Effector CD4-positive, alpha-beta T cell (primary cell): ENCODE measurements around the gene RAX2.

Experiments used
- DNase-seq: peaks from one replicate; pipeline ENCODE4 v3.0.0-alpha.2; 2020

The RAX2 gene

DNA sequence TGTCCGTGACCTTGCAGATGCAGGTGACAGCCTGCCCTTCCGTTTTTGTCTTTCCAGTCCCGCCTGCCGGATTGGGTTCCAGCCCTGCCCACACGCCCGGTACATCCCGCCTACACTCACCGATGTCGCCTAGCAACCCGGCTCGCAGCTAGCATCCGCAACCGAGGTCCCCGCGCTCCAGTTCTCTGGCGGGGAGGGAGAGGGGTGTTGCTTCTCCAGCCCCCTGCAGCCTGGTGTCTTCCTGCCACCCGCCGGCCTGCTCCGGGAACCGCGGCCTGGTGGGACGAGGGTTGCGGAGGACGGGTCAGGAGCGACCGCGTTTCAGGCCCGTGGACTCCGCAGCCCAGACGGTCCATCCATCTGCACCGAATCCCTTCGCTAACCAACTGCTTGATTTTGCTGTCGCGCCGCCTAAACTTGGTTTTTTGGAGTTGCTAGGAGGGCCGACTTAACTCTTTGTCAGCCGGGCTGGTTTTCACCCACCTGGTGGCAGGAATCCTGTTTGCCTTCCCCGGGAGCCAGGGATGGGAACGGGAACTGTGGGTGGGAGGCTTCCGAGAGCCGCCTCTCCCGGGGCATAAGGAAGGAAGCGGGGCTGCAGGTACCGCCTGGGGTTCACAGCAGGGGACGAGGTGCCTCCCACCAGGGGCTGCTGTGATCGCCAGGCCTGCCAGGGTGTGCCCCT is 29.5 kb upstream of the RAX2 start:
- peak; percentile 37 for DNase-seq

DNA sequence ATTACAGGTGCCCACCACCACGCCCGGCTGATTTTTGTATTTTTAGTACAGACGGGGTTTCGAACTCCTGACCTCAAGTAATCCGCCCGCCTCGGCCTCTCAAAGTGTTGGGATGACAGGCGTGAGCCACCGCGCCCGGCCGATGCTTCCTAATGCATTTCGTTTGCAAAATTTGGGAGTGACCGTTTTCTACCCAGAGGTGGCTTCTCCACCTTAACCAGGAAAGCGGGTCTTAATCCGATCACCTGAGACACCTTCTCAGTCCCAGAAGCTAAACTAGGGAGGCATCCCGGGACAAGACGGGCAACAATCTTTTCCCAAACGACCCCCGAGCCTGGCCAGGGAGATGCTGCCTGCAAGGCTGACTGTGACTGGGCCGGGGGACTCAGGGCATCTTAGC is 29.0 kb upstream of the RAX2 start:
- no peak for DNase-seq

DNA sequence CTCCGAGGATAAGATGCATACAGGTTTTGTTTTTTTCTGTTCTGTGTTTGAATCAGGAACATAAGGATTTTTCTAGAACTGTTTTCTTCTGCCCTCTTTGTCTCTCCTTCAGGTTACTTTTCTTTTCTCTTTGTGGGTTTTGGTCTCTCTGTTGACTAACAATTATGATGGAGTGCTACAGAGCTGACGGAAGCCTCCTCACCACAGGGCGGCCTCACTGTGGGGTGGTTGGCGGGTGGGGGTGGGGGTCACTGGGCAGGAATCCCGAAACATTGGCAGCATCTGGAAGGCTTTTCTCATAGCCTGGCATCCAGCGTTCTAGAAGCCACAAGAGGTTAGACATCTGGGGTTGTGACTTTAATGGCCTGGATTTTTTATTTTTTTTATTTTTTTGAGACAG is 26.1 kb upstream of the RAX2 start:
- DNase-seq: no peak

DNA sequence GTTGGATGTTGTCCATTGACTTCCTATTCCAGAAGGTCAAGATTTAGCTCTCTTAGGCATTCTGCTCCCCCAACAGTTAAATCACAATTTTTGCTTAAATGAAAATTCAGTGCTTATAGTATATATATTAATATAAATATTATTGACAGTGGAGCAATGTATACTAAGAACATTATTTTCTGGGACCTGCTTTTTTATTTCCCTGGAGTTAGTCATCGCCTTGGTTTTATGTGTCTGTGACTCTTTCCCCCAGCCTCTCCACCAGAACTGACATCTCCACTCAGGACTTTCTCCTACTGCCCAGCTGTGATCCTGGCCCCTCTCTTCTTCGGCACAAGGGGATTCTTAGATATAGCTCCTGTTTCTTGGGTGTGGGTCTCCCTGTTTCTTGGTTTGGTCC is 24.3 kb upstream of the RAX2 start:
- DNase-seq: no peak

DNA sequence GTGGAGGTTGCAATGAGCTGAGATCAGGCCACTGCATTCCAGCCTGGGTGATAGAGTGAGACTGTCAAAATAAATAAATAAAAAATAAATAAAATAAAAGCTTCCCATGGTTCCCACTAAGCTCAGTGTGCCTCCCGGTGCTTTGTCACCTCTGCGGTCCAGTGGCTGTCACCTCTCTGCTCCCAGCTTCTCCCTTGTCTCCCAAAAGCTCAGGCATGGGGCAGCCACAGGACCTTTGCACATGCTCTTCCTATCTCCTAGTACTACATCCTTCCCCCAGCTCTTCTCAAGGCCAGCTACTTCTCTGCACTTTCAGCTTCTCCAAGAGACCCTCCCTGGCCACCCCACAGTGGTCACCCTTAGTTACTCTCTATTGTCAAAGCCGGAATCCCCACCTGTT is 21.8 kb upstream of the RAX2 start:
- DNase-seq: no peak

DNA sequence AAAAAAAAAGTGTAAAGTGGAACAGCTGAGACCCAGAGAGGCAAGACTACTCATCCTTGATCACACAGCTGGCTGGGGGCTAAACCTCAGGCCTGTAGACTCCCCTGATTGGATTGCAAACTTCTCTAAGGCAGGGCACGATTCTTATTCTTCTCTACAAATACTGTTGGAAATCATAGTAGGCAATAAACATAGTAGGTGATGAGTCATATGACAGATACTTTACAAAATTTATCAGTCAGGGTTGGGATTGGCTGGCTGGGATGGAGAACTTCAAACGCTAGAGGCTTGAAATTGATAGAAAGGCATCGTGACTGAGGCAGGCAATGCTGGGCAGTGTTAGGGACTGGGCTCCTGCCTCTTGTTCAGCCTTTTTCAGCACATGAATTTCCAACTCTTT is 20.1 kb upstream of the RAX2 start:
- DNase-seq: no peak

DNA sequence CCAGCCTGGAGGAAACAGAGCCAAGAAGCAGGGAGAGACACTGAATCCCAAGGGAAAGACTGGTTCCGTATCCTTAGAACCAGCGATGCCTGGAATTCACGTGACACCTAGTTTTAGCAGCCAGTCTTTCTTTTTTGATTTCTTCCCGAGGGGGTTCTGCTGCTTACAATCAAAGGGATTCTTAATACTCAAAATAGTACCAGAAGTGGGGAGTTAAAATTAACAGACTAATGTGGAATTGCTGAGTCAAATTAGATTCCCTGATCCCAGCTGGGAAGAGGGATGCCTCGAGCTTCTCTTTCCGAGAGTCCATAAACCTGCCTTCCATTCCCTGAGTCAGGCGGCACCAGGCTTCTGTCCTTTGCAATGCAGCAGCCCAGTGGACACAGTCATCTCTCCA is 18.9 kb upstream of the RAX2 start:
- no peak for DNase-seq

DNA sequence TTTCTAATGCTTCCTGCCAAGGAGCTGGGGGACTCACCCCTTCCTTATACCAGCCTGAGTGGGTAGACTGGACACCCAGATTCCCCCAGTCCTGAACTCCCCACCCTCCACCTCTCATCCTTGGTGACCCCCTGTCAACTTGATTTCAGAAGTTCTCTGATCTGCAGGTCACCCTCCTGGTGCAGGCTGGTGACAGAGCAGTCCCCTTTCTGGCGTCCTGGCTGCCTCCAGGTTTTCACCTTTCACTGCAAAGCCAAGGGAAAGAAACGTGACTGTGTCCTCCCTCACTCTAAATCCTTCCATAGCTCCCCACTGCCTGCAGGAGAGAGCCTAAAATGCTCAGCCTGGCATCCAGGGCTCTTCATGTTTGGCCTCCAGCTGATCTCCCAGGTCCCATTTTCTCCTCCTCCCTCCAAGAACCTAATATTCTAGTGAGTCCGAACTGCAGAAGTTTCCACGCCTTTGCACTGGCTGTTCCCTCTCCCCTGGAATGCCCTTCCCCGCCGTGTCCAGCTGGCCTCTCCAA is 18.2 kb upstream of the RAX2 start:
- no peak for DNase-seq

DNA sequence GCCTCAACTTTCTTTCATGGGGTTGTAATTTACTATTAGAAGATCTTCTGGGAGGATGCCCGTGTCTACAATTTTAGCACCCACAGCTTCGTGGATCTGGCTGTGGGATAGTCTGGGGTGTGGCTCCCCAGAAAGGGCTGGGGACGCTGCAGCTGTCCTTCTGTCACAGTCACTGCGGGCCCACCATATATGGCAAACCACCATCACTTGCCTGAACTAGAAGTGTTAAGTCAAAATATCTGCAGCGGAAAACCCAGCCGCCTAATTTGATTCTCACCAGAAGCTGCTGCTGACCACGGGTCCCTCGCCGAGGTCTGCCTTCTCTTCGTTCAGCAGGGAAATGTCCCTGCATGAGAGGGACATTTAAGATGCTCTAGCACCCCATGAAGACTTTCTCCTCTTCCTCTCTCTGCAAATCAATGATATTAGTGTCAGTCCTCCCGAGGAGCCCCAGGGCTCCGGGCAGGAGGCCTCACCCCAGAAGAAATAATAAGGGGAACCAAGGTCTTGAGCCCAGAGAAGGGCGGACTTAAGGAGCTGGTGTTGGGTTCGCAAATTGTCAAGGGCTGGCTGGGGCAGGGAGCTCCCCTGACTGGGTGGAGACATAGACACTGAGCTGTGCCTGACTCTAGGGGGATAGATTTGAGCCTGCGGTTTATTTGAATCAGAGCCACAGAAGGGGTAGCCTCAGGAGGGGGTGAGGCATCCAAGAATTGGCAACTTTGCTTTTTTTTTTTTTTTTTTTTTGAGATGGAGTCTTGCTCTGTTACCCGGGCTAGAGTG is 17.2 kb upstream of the RAX2 start:
- DNase-seq: no peak

DNA sequence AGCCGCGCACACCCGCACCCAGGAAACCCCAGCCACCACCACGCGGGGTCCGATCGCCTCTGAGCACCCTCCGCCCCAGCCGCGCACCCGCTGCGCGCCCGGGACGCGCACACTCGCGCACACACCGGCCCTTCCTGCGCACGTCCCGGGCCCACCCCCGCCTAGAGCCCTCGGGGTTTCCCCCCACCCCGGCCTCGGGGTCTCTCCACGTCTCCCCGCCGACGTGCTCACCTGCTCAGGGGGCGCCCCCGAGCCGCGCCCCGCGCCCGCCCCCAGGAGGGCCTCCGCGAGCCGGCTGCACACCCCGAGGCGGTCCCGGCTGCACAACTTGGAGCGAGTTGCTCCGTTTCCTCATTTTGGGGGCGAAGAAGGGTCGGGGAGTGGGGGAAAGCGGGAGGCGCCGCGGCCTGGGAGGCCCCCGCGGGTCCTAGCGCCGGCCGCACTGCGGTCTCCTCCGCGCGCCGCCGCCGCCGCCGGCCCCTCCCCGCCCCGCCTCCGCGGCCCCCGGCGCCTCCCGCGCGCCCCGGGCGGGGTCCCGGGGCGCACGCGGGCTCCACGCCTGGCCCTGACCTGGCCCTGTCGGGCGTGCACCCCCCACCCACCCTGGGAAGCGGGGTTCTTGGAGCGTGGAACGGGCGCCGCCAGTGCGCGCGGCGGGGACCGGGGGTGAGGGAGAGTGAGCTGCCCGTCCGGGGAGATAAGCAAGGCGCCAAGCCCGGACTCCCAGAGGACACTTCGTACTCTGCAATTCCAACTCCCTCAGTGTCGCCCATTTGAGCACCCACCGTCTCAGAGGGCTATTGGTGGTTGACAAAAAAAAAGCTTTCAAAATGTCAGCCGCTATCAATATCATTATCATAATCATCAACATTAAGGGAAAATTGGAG is 14.2 kb upstream of the RAX2 start, which contains the start of gene MATK:
Gene MATK (minus strand): TSS at position 444 of the 887 bp plus-strand sequence. CDS start 1,246 bp downstream, outside the sequence.
- DNase-seq: no peak

DNA sequence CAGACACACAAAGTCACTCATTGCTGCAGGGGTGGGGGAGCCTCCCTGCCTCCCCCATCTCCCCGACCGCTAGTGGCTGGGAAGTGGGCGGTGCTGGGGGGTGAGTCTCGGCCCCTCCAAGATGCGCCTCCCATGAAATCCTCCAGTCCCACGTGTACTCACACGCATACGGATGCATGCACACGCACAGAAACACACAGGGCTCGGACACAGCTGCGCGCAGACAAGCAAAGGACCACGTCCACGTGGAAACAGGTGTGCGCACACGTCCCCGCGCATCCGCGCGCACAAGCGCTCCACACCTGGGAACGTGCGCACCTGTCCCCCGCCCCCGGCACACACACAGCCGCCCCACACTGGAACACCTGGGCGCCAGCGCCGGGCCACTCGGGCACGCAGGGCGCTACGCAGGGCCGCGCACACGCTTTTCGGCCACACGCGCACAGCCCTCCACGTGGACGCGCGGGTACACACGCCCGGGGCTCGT is 13.5 kb upstream of the RAX2 start:
- DNase-seq: no peak

DNA sequence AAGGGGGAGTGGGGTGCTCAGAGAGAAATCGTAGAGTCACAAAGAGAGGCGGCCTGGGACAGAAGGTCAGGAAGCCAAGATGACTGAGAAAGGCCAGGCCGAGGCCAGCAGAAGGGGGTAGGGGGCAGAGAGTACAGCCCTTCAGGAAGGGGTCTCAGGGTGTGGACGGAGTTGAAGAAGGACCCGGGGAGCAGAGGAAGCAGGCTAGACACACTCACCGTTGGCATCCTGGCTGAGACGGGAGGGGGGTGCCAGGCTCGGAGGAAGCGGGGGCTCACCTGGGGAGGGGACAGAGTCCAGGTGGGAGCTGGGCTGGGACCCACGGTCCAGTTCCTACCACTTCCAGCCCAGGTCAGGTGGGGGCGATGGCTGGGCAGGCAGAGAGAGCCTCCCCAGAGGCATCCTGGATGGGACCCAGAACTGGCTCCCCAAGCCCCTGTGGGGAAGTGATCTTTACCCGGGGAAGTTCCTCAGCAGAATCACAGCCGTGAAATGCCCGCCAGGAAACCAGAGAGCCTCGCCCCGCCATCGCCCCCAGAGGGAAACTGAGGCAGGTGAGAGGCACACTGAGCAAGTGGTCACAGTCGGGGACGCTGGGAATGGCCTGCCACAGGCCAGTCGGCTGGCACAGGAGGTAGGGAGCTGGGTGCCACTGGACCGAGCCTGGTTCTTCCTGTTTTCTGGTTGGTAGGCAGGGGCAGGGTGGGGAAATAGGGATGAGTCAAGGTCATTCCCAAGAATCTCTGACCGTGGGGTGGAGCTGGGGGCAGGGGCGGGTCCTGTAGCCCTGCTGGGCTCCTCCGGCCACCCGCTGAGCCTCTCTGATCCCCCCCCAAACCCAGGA is 12.8 kb upstream of the RAX2 start:
- DNase-seq: no peak

DNA sequence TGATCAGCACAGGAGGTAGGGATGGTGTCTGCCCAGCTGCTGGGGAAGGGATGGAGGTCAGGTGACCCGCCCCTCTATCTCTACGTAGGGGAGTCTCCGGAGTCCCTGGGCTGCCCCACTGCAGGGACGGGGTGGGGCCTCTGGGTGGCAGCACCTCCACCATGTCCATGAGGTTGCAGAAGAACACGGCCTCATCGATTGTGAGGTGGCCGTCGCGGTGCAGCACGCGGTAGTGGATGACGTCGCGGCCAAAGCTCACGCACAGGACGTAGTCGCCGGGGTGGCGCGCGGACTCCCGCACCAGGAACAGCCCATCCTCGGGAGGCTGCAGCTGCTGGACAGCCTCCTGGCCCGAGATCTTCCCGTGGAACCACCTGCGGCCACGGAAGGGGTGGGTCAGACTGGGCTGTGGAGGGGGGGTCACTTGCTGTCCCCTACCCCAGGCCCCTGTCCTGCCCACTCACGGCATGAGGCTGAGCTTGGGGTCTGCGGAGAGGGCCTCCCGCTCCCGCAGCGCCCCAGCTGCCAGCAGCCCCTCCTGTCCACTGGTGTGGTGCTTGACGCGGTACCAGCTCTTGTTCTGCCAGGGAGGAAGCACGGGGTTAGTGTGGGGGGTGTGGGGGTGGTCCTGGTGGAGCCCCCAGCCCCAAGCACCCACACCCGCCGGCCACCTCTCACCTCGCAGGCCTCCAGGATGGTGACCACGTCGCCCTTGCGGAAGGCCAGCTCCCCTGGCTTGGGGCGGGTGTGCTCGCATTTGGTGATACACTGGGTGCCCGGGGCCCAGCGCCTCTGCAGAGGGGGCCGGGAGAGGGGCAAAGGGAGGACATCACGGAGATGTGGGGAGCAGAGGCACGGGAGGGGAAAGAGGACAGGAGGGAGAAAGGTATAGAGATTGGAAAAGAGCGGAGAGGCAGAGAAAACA is 11.9 kb upstream of the RAX2 start:
- DNase-seq: no peak

DNA sequence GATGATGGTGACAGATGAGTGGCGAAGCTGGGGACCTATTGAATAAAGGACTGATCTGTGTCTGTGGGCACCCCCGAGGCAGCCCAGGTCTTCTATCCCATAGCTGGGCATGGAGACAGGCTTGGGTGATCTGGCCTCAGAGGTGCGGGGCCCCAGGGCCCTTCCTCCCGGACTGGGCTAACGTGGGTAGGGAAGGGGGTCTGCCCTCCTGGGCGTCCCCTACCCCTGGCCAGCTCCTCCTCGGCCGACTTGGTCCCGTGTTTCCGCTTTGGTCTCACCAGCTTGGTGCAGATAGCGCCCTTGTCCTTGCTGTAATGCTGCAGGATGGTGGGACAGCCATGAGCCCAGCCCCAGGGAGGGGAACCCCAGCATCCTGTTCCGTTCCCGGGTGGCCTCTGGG is 10.9 kb upstream of the RAX2 start:
- DNase-seq: no peak

DNA sequence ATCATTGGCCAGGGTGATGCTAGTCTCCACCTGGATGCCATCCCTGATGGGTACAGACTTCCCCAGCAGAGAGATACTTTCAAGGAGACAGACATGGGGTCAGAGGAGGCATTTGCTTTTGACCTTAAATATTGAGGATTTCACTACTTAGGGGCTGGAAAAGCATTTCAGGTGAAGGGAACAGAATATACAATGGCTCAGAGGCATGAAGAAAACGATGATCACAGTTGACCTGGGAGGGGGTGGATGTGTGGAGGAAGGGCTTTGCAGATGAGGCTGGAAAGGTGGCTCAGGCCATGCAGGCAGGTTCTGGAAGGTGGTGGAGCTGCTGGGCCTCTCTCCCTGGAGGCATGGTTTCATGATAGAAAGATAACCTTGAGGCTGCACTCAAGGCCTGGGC is 10.3 kb upstream of the RAX2 start:
- no peak for DNase-seq

DNA sequence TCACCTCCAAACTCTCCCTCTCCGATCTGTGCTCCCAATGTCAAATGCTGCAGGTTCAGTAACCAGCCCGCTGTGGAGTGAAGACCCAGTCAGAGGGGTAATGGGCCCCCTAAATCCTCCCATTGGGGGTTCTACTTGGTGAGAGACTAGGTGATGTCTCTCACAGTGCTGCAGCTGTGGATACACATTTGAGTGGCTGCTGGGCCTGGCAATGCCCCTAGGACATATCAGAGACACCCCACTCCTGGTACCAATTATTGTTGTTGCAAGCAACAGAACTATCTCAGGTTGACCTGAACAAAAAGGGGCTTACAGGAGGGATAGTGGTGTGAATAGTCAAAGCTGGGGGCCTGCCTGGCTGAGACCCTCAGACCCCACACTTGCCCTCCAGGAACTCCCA is 9.6 kb upstream of the RAX2 start:
- no peak for DNase-seq

DNA sequence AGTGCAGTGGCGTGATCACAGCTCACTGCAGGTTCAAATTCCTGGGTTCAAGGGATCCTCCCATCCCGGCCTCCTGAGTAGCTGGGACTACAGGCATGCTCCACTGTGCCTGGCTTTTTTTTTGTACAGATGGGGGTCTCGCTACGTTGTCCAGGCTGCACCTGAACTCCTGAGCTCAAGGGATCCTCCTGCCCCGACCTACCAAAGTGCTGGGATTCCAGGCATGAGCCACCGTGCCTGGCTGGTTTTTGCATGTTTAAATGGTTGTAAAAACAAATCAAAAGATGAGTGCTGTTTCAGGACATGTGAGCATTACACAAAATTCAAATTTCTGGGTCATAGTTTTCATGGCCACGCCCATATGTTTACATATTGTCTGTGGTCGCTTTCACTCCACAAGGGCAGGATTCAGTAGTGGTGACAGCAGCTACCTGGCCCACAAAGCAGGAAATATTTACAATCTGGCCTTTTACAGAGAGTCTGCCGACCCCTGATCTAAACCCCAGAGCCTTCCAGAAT is 8.8 kb upstream of the RAX2 start:
- no peak for DNase-seq

DNA sequence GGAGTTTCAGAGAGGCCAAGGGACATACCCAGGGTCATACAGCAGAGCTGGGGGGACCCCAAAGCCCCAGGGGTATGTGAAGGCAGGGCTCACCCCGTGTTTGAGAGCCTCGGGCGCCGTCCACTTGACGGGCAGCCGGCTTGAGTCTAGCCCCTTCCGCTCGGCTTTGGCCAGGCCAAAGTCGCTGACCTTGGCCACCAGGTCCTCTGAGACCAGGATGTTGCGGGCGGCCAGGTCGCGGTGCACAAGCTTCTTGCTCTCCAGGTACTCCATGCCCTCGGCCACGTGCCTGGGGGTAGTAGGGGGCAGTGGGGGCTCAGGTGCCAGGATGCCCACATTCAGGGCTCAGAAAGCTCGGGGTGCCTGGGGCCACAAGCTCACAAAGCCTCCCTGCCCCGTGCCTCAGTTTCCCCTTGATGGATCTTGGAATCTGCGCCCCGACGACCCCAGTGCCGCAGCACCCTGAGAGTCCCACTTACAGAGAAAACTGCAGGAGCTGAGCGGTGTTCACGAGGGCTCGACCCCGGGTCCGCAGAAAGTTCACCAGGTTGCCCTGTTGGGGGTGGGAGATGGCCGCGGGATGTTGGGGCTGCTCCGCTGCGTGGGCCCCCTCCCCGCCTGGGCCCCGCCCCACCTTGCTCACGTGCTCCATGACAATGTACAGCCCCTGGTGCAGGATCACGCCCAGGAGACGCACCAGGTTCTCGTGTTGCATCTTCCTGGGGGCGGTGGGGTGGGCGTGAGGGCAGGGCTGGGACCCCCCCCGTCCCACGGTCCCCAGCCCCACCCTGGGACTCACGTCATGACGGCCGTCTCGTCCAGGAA is 7.1 kb upstream of the RAX2 start:
- no peak for DNase-seq

DNA sequence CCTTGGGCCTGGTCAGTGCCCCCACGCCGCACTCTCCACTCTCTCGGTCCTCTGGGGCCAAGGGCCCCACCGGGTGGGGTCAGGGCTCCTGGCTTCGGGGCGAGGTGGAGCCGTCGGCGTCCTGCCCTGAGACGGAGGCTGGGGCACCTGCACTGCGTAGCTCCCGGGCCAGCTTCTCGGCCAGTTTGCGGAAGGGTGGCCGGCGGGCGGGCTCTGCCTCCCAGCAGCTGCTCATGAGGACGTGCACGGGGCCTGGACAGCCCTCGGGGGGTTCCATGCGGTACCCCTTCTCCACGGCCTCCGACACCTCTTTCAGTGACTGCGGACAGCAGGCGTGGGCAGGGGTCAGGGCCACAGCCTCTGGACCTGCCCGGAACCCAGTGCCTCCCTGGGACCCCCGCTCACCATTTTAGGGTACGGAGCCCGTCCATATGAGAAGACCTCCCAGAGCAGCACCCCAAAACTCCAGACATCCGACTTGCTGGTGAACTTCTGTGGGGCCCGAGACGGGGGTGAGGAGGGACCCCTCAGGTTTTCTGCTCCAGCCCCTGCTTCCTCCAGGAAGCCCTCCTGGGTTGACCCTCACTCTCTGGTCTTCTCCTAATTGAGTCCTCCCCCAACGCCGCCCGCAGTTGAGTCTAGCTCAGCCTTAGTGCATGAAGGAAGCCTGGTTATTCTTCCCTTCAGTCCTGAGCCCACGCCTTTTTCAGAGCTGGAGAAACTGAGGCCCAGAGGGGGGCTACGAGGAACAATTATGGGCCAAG is 6.3 kb upstream of the RAX2 start:
- no peak for DNase-seq
